Spleen (tissue), 11 donors: ENCODE results near the gene AP5Z1. TPM values are rescaled to one million over a fixed set of nuclear protein-coding genes. Genes with fewer than 3 reads are reported as not detected.
"Not testable (repeated sequence)": the region's sequence is repeated elsewhere in the genome, so short reads cannot be mapped to it uniquely, and the experiment has no call there.

Experiments
- DNase-seq: peaks from one replicate; pipeline ENCODE4 v3.0.0-alpha.2; 2020
- H3K27ac ChIP-seq, 8 donors: fragments of 200-600 bp; sonication (generic) in 7 of 8; 1 replicate in 4 of 8; 2 replicates in 4 of 8; pipeline versions ENCODE4 v1.5.0 to v1.8.0; 2016 to 2021; ENCODE audit warnings: inconsistent platforms in 4 of 8, mild to moderate bottlenecking in 4 of 8, moderate library complexity in 1 of 8
- H3K27me3 ChIP-seq, 7 donors: fragments of 200-600 bp; sonication (generic) in 6 of 7; replicated peaks in 1 of 7; 1 replicate in 4 of 7; 2 replicates in 3 of 7; pipeline versions ENCODE4 v1.5.0 to v1.8.0; 2016 to 2021; ENCODE audit warnings: inconsistent platforms in 3 of 7, mild to moderate bottlenecking in 1 of 7
- H3K36me3 ChIP-seq, 6 donors: fragments of 200-600 bp; sonication (generic) in 5 of 6; 1 replicate in 4 of 6; 2 replicates in 2 of 6; pipeline versions ENCODE4 v1.5.0 to v1.8.0; 2016 to 2021; ENCODE audit warnings: inconsistent platforms in 2 of 6
- H3K4me1 ChIP-seq, 6 donors: fragments of 200-600 bp; sonication (generic) in 5 of 6; 1 replicate in 3 of 6; 2 replicates in 3 of 6; pipeline versions ENCODE4 v1.5.0 to v1.8.0; 2016 to 2021; ENCODE audit warnings: inconsistent platforms in 3 of 6
- H3K4me3 ChIP-seq, 8 donors: fragments of 200-600 bp; sonication (generic) in 7 of 8; 1 replicate in 4 of 8; 2 replicates in 4 of 8; pipeline versions ENCODE4 v1.5.0 to v1.8.0; 2016 to 2021; ENCODE audit warnings: inconsistent platforms in 4 of 8, mild to moderate bottlenecking in 4 of 8, moderate library complexity in 2 of 8
- H3K9me3 ChIP-seq, 8 donors: fragments of 200-600 bp; sonication (generic) in 7 of 8; 1 replicate in 4 of 8; 2 replicates in 4 of 8; pipeline versions ENCODE4 v1.5.0 to v1.8.0; 2016 to 2021; ENCODE audit warnings: inconsistent platforms in 4 of 8
- POLR2A ChIP-seq, 3 donors: fragments of 450-650 bp; IDR thresholded peaks; one replicate each; pipeline ENCODE4 v1.5.1; 2017; ENCODE audit warnings: antibody characterized with exemption in 3 of 3, mild to moderate bottlenecking in 1 of 3
- POLR2AphosphoS5 ChIP-seq, 3 donors: sonication (generic); formaldehyde crosslinking; IDR thresholded peaks; one replicate each; pipeline ENCODE4 v1.5.1; 2017; ENCODE audit warnings: antibody characterized with exemption in 3 of 3
- WGBS, 5 donors: extraction: QIAGEN DNeasy Blood & Tissue Kit in 3 of 5; methylation state at CpG; one replicate each; pipeline versions ENCODE4 v1.1.5 to v1.1.7; 2013 to 2018; 5-methylcytosine and 5-hydroxymethylcytosine counted together
- intact Hi-C: fragments of 100-400 bp; cut with DNase I; formaldehyde crosslinking; loops from one replicate; pipeline ENCODE4 v1.15.0; 2023; ENCODE audit warnings: low total_unique reads
- polyA plus RNA-seq, 3 donors: library from polyadenylated mRNA; stranded (reverse); fragments of 200-250 nt; gene quantifications; one replicate each; pipeline ENCODE4 v1.2.1, GENCODE V29; 2013
- total RNA-seq, 7 donors: library from RNA; depleted of rRNA in 3 of 7; stranded (reverse); fragments of >200 nt in 3 of 7; fragmentation: NEBNext Ultra II Directional in 4 of 7; extraction: Animal tissue kit (Norgen Biotek cat#: 25700) in 4 of 7; gene quantifications; one replicate each; pipeline versions ENCODE4 v1.1.0 to v1.2.1, GENCODE V29; 2016 to 2021
- TF ChIP-seq, protein P1 (sequence below), 11 experiments: fragments of 200-600 bp in 7 of 11; fragments of 450-650 bp in 4 of 11; sonication (generic) in 4 of 11; IDR thresholded peaks in 8 of 11; conservative IDR thresholded peaks in 3 of 11; 1 replicate in 7 of 11; 2 replicates in 4 of 11; pipeline versions ENCODE4 v1.4.0 to v1.8.0; 2016 to 2021; ENCODE audit warnings: antibody characterized with exemption in 11 of 11, inconsistent platforms in 4 of 11, mild to moderate bottlenecking in 1 of 11
- donor health status: healthy with polysubstance abuse.
- donor health status: DM: no; HTN: no; CAD: no; lungs with moderate emphysema.
- donor health status: DM: no; HTN: no; CAD: no.
- donor health status: Bipolar disorder and iron deficiency.
- donor health status: healthy.
- donor health status: DM: no; HTN: no; CAD: no.
- donor health status: DM: yes; HTN: yes; CAD: no.

AP5Z1 gene
- total and polyA plus RNA-seq, 10 donors = 39.3 to 156 (median 64.7) TPM

DNA sequence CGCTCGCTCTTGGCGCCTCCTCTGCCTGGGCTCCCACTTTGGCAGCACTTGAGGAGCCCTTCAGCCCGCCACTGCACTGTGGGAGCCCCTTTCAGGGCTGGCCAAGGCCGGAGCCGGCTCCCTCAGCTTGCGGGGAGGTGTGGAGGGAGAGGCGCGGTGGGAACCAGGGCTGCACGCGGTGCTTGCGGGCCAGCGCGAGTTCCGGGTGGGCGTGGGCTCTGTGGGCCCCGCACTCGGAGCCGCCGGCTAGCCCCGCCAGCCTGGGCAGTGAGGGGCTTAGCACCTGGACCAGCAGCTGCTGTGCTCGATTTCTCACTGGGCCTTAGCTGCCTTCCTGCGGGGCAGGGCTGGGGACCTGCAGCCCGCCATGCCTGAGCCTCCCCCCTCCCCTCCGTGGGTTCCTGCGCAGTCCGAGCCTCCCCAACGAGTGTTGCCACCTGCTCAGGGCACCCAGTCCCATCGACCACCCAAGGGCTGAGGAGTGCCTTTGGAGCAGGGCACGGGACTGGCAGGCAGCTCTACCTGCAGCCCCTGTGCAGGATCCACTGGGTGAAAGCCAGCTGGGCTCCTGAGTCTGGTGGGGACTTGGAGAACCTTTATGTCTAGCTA lies 18.1 kb downstream of the AP5Z1 start:
- peak; percentile 76 for DNase-seq
- intact Hi-C loops = loop anchor here (10.0 kb wide), 2 partner anchors 59 to 291 kb away; no protein-coding TSS in a partner anchor
- not testable (repeated sequence) for H3K4me3 ChIP-seq, H3K9me3 ChIP-seq, H3K27me3 ChIP-seq
- peaks cover 0 to 52% (median 33%) of the 10 kb centered on the region in 6 donors for H3K36me3 ChIP-seq
- H3K4me1 ChIP-seq = peaks cover 0 to 33% (median 16%) of the 10 kb centered on the region in 6 donors
- H3K27ac ChIP-seq = peak overlapping the region in 1 of 8 donors; percentile 71
- WGBS, 5 donors = 93 to 95% (median 94%) methylated on average over 9 to 30 of the region's 30 CpGs
- TF ChIP-seq POLR2AphosphoS5 (IDR thresholded peaks at IDR 0.05) = peak in 1 of 3 donors; percentile 27

DNA sequence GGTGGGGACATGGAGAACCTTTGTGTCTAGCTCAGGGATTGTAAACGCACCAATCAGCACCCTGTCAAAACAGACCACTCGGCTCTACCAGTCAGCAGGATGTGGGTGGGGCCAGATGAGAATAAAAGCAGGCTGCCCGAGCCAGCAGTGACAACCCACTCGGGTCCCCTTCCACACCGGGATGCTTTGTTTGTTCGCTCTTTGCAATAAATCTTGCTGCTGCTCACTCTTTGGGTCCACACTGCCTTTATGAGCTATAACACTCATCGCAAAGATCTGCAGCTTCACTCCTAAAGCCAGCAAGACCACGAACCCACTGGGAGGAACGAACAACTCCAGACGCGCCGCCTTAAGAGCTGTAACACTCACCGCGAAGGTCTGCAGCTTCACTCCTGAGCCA lies 18.7 kb downstream of the AP5Z1 start:
- H3K4me1 ChIP-seq = peaks cover 0 to 35% (median 17%) of the 10 kb centered on the region in 6 donors
- intact Hi-C loops = loop anchor here (10.0 kb wide), 2 partner anchors 59 to 291 kb away; no protein-coding TSS in a partner anchor
- H3K4me3 ChIP-seq, H3K27me3 ChIP-seq, H3K9me3 ChIP-seq, H3K27ac ChIP-seq, DNase-seq: not testable (repeated sequence)
- 72 to 90% (median 80%) methylated on average over 12 to 14 of the region's 14 CpGs for WGBS, 5 donors
- H3K36me3 ChIP-seq = peaks cover 0 to 46% (median 27%) of the 10 kb centered on the region in 6 donors

DNA sequence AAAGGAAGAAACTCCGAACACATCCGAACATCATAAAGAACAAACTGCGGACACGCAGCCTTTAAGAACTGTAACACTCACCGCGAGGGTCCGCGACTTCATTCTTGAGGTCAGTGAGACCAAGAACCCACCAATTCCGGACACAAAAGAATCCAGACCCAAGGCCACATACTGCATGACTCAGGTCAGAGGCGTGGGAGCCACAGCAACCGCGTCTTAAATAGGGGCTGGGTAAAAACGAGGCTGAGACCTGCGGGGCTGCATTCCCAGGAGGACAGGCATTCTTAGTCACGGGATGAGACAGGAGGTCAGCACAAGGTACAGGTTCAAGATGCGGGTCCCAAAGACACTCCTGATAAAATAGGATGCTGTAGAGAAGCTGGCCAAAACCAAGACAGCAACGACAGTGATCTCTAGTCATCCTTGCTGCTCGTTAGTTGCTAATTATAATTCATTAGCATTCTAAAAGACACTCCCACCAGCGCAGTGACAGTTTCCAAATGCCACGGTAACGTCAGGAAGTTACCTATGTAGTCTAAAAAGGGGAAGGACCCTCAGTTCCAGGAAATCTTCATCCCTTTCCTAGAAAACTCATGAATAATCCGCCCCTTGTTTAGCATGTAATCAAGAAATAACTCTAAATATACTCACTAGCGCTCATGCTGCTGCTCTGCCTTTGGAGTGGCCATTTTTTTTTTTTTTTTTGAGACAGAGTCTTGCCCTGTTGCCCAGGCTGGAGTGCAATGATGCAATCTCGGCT lies 19.3 kb downstream of the AP5Z1 start:
- intact Hi-C loops = loop anchor here (10.0 kb wide), 2 partner anchors 60 to 290 kb away; no protein-coding TSS in a partner anchor

DNA sequence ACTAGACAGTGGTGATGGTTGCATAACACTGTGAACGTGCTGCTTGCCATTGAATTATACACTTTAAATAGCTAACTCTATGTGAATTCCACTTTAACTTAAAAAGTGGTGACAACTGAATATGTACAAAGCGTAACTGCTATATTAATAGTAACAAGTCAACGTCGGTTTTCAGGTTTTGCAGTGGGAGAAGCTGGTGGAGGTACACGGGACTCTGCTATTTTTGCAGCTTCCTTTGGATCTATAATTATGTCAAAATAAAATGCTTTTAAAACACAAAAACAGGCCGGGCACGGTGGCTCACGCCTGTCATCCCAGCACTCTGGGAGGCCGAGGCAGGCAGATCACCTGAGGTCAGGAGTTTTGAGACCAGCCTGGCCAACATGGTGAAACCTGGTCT lies 21.0 kb downstream of the AP5Z1 start:
- Histone ChIP-seq H3K27me3 (no peaks in the 10 kb centered on the region), H3K36me3 (peaks cover 0 to 23% (median 6%) of the 10 kb centered on the region in 6 donors), H3K4me3 (no peak overlapping the region), H3K27ac (no peak overlapping the region), H3K4me1 (peaks cover 0 to 32% (median 14%) of the 10 kb centered on the region in 6 donors), H3K9me3 (no peaks in the 10 kb centered on the region)
- DNase-seq = no peak
- no peak for TF ChIP-seq POLR2A (IDR thresholded peaks at IDR 0.05)
- TF ChIP-seq, protein P1, sequence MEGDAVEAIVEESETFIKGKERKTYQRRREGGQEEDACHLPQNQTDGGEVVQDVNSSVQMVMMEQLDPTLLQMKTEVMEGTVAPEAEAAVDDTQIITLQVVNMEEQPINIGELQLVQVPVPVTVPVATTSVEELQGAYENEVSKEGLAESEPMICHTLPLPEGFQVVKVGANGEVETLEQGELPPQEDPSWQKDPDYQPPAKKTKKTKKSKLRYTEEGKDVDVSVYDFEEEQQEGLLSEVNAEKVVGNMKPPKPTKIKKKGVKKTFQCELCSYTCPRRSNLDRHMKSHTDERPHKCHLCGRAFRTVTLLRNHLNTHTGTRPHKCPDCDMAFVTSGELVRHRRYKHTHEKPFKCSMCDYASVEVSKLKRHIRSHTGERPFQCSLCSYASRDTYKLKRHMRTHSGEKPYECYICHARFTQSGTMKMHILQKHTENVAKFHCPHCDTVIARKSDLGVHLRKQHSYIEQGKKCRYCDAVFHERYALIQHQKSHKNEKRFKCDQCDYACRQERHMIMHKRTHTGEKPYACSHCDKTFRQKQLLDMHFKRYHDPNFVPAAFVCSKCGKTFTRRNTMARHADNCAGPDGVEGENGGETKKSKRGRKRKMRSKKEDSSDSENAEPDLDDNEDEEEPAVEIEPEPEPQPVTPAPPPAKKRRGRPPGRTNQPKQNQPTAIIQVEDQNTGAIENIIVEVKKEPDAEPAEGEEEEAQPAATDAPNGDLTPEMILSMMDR (IDR thresholded peaks at IDR 0.05 in 8 of 11, conservative IDR thresholded peaks at IDR 0.05 in 3 of 11) = no peak
- TF ChIP-seq POLR2AphosphoS5 (IDR thresholded peaks at IDR 0.05) = no peak
- intact Hi-C loops = loop anchor here (10.0 kb wide), 2 partner anchors 62 to 288 kb away; no protein-coding TSS in a partner anchor
- 82 to 90% (median 88%) methylated on average over 9 of the region's 9 CpGs for WGBS, 5 donors

More for the DNA sequence above, 19.3 kb downstream of the AP5Z1 start:
- no peak for DNase-seq
- Histone ChIP-seq H3K4me1 (peaks cover 0 to 35% (median 17%) of the 10 kb centered on the region in 6 donors), H3K36me3 (peaks cover 0 to 40% (median 21%) of the 10 kb centered on the region in 6 donors), H3K27ac (no peak overlapping the region), H3K9me3 (no peaks in the 10 kb centered on the region), H3K4me3 (no peak overlapping the region), H3K27me3 (no peaks in the 10 kb centered on the region)
- WGBS, 5 donors = 81 to 86% (median 83%) methylated on average over 24 of the region's 24 CpGs
- TF ChIP-seq POLR2A (IDR thresholded peaks at IDR 0.05) = no peak
- TF ChIP-seq, protein P1 (IDR thresholded peaks at IDR 0.05 in 8 of 11, conservative IDR thresholded peaks at IDR 0.05 in 3 of 11) = no peak
- TF ChIP-seq POLR2AphosphoS5 (IDR thresholded peaks at IDR 0.05) = peak in 1 of 3 donors; percentile 39
